ENCODE data around the gene NAPEPLD.
"Not testable (repeated sequence)": the region's sequence is repeated elsewhere in the genome, so short reads cannot be mapped to it uniquely, and the experiment has no call there.

Gene NAPEPLD

DNA sequence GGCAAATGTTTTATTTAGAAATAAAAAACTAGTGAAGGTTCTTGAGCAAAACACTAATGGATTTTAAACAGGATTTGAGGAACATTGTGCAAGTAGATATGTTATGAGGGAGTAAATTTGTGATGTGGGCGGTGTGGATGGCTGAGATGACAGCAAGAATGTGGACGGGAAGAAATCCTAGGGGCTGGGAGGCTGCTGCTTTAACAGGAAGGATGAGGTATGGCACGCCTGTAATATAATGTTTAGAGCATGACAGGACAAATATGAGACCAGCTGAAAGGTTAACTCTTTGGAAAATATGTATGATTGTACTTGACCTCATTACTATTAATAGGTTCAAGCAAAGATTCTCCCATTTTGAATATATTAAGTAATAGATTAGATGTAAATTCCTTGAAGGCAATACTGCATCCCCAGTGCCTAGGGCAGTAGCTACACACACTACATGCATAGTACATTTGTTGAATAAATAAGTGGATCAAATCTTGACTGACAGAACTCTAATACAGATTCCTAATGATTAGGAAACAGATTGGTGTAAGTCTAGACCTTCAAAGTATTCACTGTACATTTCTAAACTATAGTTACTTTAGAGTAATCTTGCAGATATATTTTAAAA is 13.2 kb upstream of the NAPEPLD start:
- not testable (repeated sequence) for H3K4me3 ChIP-seq (ENCODE audit: low read depth, low read length); H3K4ac ChIP-seq (ENCODE audit: low read depth, low read length); H3K14ac ChIP-seq (ENCODE audit: low read length); H3K79me2 ChIP-seq (ENCODE audit: control insufficient read depth, insufficient read depth, low read length, poor library complexity); H2AK5ac ChIP-seq (ENCODE audit: low read length); H2BK12ac ChIP-seq (ENCODE audit: low read length); H3K36me3 ChIP-seq (ENCODE audit: control insufficient read depth in 1 of 2, insufficient read depth in 2 of 2, low read length in 2 of 2); H3K79me1 ChIP-seq (ENCODE audit: low read length); H3K27me3 ChIP-seq (ENCODE audit: insufficient read depth, low read length); H3K23ac ChIP-seq (ENCODE audit: low read length); H3K4me2 ChIP-seq (ENCODE audit: low read length); H4K12ac ChIP-seq (ENCODE audit: low read depth, low read length); H4K91ac ChIP-seq (ENCODE audit: low read depth, low read length); H3K18ac ChIP-seq (ENCODE audit: low read length); H3K4me1 ChIP-seq (ENCODE audit: control insufficient read depth in 1 of 2, insufficient read depth in 2 of 2, low read length in 2 of 2); H3K9me3 ChIP-seq (ENCODE audit: insufficient read depth, low read depth, low read length); H4K8ac ChIP-seq (ENCODE audit: low read depth, low read length); H2AFZ ChIP-seq (ENCODE audit: insufficient read depth, low read length, poor library complexity); H2BK120ac ChIP-seq (ENCODE audit: insufficient read depth, low read length, poor library complexity); H2BK5ac ChIP-seq (ENCODE audit: low read depth, low read length, poor library complexity); H3K9ac ChIP-seq (ENCODE audit: low read length); H3K27ac ChIP-seq (ENCODE audit: low read depth, low read length)
- peak; percentile 57 to 71 for DNase-seq
- 100% methylated on average over 2 of the region's 3 CpGs for WGBS (ENCODE audit: extremely low coverage, insufficient coverage, insufficient read length)

- H4K8ac ChIP-seq (ENCODE audit: low read depth, low read length); H3K36me3 ChIP-seq (ENCODE audit: control insufficient read depth in 1 of 2, insufficient read depth in 2 of 2, low read length in 2 of 2); H3K9ac ChIP-seq (ENCODE audit: low read length); H4K12ac ChIP-seq (ENCODE audit: low read depth, low read length); H2BK120ac ChIP-seq (ENCODE audit: insufficient read depth, low read length, poor library complexity); H2AK5ac ChIP-seq (ENCODE audit: low read length); H3K4me3 ChIP-seq (ENCODE audit: low read depth, low read length); DNase-seq; H3K27ac ChIP-seq (ENCODE audit: low read depth, low read length); H3K79me2 ChIP-seq (ENCODE audit: control insufficient read depth, insufficient read depth, low read length, poor library complexity); H3K23ac ChIP-seq (ENCODE audit: low read length); H3K18ac ChIP-seq (ENCODE audit: low read length); H3K4me1 ChIP-seq (ENCODE audit: control insufficient read depth in 1 of 2, insufficient read depth in 2 of 2, low read length in 2 of 2); H3K79me1 ChIP-seq (ENCODE audit: low read length); H4K91ac ChIP-seq (ENCODE audit: low read depth, low read length); H3K4me2 ChIP-seq (ENCODE audit: low read length); H2AFZ ChIP-seq (ENCODE audit: insufficient read depth, low read length, poor library complexity); H2BK5ac ChIP-seq (ENCODE audit: low read depth, low read length, poor library complexity); H3K14ac ChIP-seq (ENCODE audit: low read length); H3K9me3 ChIP-seq (ENCODE audit: insufficient read depth, low read depth, low read length); H2BK12ac ChIP-seq (ENCODE audit: low read length); H3K4ac ChIP-seq (ENCODE audit: low read depth, low read length); H3K27me3 ChIP-seq (ENCODE audit: insufficient read depth, low read length): not testable (repeated sequence)
- no CpG with 5 or more reads among the region's 1 CpG for WGBS (ENCODE audit: extremely low coverage, insufficient coverage, insufficient read length)
Measured at GRCh38 chr7:103159072-103159471, 10.2 kb upstream of the NAPEPLD start.

GRCh38 chr7:103155331-103156024 is 6.6 kb upstream of the NAPEPLD start:
- H3K9ac ChIP-seq (ENCODE audit: low read length); H3K23ac ChIP-seq (ENCODE audit: low read length); H3K36me3 ChIP-seq (ENCODE audit: control insufficient read depth in 1 of 2, insufficient read depth in 2 of 2, low read length in 2 of 2); H4K12ac ChIP-seq (ENCODE audit: low read depth, low read length); H4K8ac ChIP-seq (ENCODE audit: low read depth, low read length); H2AFZ ChIP-seq (ENCODE audit: insufficient read depth, low read length, poor library complexity); H4K91ac ChIP-seq (ENCODE audit: low read depth, low read length); H3K14ac ChIP-seq (ENCODE audit: low read length); H3K18ac ChIP-seq (ENCODE audit: low read length); H3K4me1 ChIP-seq (ENCODE audit: control insufficient read depth in 1 of 2, insufficient read depth in 2 of 2, low read length in 2 of 2); H3K79me1 ChIP-seq (ENCODE audit: low read length); H2BK12ac ChIP-seq (ENCODE audit: low read length); H3K4me2 ChIP-seq (ENCODE audit: low read length); H3K4me3 ChIP-seq (ENCODE audit: low read depth, low read length); H3K79me2 ChIP-seq (ENCODE audit: control insufficient read depth, insufficient read depth, low read length, poor library complexity); H2BK120ac ChIP-seq (ENCODE audit: insufficient read depth, low read length, poor library complexity); H2BK5ac ChIP-seq (ENCODE audit: low read depth, low read length, poor library complexity); H3K27ac ChIP-seq (ENCODE audit: low read depth, low read length); H2AK5ac ChIP-seq (ENCODE audit: low read length); H3K27me3 ChIP-seq (ENCODE audit: insufficient read depth, low read length); H3K4ac ChIP-seq (ENCODE audit: low read depth, low read length); H3K9me3 ChIP-seq (ENCODE audit: insufficient read depth, low read depth, low read length); DNase-seq: not testable (repeated sequence)
- WGBS (ENCODE audit: extremely low coverage, insufficient coverage, insufficient read length) = no CpG with 5 or more reads among the region's 8 CpGs

DNA sequence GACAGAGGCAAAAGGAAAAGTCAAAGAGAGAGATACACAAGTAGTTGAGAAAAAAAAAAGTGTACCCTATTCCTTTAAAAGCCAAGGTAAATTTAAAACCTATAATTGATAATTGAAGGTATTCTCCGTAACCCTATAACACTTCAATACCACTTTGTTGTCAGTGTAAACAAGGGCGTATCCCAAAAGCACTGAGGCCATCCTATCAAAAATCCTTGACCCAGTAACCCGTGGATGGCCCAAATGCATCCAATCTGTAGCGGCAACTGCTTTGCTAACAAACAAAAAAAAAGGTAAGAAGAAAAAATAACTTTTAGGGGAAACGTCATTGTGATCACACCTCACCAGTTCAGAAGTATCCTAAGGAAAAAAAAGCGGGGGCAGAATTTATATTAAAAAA is 5.1 kb upstream of the NAPEPLD start:
- Histone ChIP-seq H3K36me3 (ENCODE audit: control insufficient read depth in 1 of 2, insufficient read depth in 2 of 2, low read length in 2 of 2) (no peaks in the 10 kb centered on the region), H4K8ac (ENCODE audit: low read depth, low read length) (no peak overlapping the region), H4K12ac (ENCODE audit: low read depth, low read length) (no peak overlapping the region), H3K4ac (ENCODE audit: low read depth, low read length) (no peak overlapping the region), H2BK12ac (ENCODE audit: low read length) (no peak overlapping the region), H3K27ac (ENCODE audit: low read depth, low read length) (no peak overlapping the region), H3K27me3 (ENCODE audit: insufficient read depth, low read length) (no peaks in the 10 kb centered on the region), H3K9ac (ENCODE audit: low read length) (no peak overlapping the region), H3K14ac (ENCODE audit: low read length) (no peak overlapping the region), H3K79me1 (ENCODE audit: low read length) (peaks cover 6% of the 10 kb centered on the region), H3K79me2 (ENCODE audit: control insufficient read depth, insufficient read depth, low read length, poor library complexity) (peaks cover 4% of the 10 kb centered on the region), H2AK5ac (ENCODE audit: low read length) (no peak overlapping the region), H3K9me3 (ENCODE audit: insufficient read depth, low read depth, low read length) (no peaks in the 10 kb centered on the region), H3K23ac (ENCODE audit: low read length) (no peak overlapping the region), H4K91ac (ENCODE audit: low read depth, low read length) (no peak overlapping the region), H3K4me2 (ENCODE audit: low read length) (no peak overlapping the region), H2BK120ac (ENCODE audit: insufficient read depth, low read length, poor library complexity) (no peak overlapping the region), H2BK5ac (ENCODE audit: low read depth, low read length, poor library complexity) (no peak overlapping the region), H3K4me3 (ENCODE audit: low read depth, low read length) (no peak overlapping the region), H2AFZ (ENCODE audit: insufficient read depth, low read length, poor library complexity) (no peak overlapping the region), H3K18ac (ENCODE audit: low read length) (no peak overlapping the region), H3K4me1 (ENCODE audit: control insufficient read depth in 1 of 2, insufficient read depth in 2 of 2, low read length in 2 of 2) (peaks cover 3 to 5% of the 10 kb centered on the region in 2 experiments)
- DNase-seq = no peak
- no CpG with 5 or more reads among the region's 6 CpGs for WGBS (ENCODE audit: extremely low coverage, insufficient coverage, insufficient read length)

All from trophoblast cell (in vitro differentiated cells and primary cell).